GM21423 (cell line): ENCODE data around the gene PCNX2.
"Not testable (repeated sequence)": the region's sequence is repeated elsewhere in the genome, so short reads cannot be mapped to it uniquely, and the experiment has no call there.

Source experiments
- ATAC-seq: cut with Tn5 transposase; IDR thresholded peaks from one replicate; pipeline ENCODE4 v1.9.1; 2021; ENCODE audit warnings: mild to moderate bottlenecking, moderate library complexity; ENCODE audit not compliant: unreplicated experiment

Gene PCNX2

DNA sequence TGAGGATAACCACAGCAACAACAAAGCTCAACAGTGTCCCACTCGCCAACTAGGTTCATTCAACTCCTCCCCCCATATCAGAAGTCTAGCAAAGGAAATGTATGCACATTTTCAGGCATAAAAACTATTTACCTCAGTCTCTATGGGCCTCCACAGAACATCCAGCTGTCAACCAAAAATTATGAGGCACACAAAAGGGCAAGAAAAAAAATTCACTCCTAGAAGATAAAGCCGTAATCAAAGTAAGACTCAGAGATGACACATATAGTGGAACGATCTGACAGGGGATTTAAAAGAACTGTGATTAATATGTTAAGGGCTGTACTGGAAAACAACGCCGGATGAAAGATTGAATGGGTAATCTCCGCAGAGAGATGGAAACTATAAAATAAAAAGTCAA, 186.4 kb downstream of the PCNX2 start:
- no peak for ATAC-seq

DNA sequence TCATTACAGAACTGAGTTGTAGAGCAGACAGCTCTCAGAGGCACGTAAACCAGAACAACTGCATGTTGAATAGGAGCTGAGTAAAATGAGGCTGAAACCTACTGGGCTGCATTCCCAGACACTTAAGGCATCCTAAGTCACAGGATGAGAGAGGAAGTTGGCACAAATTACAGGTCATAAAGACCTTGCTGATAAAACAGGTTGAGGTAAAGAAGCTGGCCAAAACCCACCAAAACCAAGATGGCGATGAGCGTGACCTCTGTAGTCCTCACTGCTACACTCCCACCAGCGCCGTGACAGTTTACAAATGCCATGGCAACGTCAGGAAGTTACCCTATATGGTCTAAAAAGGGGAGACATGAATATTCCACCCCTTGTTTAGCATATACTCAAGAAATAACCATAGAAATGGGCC, 187.8 kb downstream of the PCNX2 start:
- ATAC-seq: not testable (repeated sequence)

DNA sequence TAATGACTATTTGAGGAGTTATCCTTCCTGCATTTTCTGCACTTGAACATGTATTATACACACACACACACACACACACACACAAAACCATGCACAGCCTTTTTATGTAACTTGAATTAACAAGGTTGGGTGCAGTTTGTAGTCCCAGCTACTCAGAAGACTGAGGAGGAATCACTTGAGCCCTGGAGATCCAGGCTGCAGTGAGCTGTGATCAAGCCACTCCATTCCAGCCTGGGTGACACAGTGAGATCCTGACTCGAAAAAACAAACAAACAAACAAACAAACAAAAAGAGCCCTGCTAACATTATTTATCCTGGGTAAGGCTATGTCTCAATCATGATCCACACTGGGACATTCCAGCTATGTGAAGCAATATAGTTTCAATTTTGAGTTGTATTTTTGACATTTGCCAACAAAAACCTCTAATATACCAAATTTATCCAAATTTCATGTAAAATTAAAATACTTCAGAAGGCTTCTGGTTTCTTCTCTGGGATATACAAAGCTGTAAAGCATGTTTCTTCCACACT, 188.3 kb downstream of the PCNX2 start:
- no peak for ATAC-seq

DNA sequence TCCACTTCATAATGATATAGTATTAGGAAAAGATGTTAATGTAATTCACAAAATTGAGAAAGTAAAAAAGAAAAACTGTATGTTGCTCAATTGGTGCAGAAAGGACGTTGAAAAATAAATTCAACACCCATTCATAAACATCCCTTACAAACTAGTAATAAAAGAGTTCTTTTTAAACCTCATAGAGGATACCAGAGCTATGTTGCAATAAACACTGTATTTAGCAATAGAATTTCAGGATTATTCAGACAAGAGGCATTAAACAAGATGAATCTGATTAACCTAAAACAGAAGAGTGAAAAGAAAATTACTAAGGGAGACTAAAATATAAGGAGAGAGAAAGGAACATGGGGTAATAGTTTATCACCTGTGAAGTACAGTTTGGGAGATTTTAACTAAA, 190.3 kb downstream of the PCNX2 start:
- no peak for ATAC-seq

DNA sequence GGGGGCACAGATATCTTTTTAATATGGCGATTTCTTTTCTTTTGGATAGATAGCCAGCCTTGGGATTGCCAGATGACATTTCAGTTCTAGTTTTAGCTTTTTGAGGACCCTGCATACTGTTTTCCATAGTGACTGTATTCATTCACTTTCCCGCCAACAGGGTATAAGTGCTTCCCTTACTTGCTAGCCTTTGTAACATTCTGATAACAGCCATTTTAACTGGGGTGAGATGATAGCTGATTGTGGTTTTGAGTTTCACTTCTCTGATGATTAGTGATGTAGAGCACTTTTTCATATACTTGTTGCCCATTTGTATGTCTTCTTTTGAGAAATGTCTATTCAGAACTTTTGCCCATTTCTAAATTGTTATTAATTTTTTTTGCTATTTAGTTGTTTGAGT, 193.2 kb downstream of the PCNX2 start:
- no peak for ATAC-seq

DNA sequence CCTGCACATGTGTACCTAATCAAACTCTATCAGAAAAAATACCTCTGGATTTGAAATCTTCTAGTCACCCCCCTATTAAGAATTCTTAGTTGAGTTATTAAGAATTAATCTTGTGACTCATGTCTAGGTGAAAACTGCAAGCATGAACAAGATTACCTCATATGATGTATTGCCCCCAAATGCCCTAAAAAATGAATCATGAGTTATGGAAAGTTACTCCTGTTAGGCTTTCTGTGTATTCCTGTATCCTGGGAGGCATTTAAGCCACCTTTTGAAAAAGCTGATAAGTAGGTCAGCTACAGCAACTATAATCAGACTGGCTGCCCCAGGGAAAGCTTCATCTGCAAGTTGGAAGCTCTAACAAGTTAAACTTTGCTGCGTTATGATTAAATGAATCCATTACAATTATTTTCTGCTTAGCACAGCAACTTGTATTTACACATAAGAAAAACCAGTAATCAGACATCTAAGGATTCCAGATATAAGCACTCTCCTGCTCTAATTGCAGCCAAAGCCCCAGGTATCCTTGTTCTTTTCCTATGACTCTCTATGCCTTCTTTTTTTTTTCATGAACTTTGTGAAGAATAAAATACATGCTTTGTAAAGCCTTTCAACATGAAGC, 197.5 kb downstream of the PCNX2 start:
- no peak for ATAC-seq

DNA sequence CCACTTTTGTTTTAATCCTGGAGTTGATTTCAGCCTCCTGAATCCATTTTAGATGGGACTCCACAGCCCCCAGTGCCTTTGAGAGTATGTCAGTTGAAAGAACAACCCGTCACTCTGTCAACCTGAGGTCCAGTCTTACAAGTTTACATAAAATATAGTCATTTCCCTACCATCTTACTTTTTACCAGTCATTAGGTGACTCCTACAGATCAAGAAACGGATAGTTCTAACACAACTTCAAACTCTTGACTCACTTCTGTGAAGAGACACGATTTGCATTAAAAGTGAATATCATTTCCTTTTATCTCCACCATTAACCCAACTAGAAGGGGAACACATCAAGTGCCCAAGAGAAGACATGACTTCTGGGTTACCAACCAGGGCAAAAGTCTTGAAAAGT, 198.0 kb downstream of the PCNX2 start:
- ATAC-seq: no peak

DNA sequence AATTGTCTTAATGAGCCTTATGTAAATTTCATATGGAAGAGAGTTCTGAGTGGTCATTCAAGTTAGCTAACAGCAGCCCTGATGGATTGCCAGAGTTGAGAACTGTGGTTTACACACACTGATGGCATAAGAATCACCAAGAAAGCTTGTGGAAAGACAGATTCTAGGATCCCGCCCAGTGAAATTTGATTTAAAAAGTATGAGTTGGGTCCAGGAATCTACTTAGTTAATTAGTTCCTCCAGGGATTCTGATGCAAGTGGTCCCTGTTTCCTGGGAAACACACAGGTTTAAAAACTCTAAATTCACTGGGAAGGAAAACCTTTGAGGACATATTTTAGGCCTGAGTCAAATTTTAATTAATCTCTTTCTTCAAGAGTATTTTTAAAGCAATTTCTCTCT, 200.8 kb downstream of the PCNX2 start:
- no peak for ATAC-seq

DNA sequence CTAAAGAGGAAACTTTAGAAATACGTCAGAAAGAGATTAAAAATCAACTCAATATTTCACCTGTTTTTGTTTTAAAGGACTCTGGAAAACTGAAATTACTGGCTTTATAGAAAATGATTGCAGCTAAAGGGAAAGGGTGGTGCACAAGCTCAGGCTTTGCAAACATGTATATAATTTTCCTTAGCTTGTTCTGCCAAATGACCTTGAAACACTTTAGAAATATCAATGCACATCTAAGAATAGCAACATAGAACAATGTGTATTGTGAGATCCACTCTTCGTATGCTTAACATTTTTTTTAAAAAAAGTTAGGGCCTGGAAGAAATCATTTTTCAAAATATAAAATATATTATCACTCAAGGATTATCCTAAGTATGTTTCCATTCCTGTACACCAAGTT, 201.3 kb downstream of the PCNX2 start:
- ATAC-seq: no peak

DNA sequence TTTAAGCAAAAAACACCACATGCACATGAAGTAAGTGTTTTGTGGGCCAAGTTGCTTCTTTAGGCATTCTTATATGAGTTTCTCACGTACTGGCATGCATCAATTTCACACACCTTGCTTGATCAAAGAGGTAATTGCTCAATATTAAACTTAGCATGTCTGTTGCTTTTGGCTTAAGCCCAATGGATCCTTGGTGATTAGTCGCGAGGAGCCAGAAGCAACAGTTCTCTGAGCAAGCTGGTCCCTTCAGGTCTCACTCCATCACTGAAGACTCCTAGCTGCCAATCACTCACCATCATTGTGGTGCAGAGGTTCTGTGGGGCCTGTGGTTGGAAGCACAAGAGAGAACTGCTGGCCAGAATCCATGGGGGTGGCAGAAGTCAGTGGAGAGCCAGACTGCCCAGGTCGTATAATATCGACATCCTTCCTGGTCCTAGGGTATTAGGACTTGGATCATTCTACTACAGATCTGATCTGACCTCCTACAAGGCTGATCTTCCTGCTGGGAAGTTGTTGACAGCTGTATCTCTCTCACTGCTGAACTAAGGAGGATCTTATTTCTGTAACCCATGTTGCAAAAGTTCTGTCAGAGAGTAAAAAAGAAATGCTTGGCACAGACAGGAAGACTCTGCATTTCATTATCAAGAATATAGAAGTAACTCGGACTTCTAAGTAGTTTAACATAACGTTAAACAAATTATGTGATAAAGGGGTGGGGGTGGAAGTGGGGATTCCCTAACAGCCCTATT, 204.6 kb downstream of the PCNX2 start:
- ATAC-seq: no peak

DNA sequence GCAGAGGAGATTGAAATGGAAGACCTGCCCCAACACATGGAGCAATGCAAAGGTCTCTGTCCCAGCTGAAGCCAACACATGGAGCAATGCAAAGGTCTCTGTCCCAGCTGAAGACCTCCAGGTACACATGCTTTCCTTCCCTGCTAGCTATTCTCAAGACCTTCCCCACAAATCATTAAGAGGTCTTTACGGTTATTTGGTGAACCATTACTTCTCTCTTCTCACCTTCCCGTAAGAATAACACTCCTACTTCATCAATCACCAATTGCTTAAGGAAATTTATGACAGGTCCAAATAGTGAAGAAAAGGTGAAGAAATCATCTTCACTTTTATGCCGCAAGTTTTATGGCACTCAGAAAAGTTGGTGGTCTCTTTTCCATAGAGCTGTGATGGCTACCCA, 206.3 kb downstream of the PCNX2 start:
- no peak for ATAC-seq

DNA sequence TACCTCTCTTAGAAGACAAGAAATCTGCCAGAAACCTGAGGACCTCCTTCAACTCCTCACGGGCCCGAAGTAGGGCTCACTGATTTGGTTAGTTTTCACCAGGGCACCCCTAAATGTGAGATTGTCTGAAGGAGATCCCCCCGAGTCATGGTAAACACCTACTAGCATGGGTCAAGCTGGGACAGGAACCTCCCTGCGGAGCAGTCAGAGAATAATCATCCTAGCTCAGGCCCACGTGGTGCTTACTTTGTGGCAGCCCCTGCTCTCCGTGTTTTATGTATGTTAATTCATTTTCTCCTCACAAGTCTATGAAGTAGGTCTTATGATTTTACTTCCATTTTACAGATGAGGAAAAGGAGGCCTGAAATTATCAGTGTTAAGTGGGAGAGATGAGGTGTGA, 206.9 kb downstream of the PCNX2 start:
- ATAC-seq: no peak

DNA sequence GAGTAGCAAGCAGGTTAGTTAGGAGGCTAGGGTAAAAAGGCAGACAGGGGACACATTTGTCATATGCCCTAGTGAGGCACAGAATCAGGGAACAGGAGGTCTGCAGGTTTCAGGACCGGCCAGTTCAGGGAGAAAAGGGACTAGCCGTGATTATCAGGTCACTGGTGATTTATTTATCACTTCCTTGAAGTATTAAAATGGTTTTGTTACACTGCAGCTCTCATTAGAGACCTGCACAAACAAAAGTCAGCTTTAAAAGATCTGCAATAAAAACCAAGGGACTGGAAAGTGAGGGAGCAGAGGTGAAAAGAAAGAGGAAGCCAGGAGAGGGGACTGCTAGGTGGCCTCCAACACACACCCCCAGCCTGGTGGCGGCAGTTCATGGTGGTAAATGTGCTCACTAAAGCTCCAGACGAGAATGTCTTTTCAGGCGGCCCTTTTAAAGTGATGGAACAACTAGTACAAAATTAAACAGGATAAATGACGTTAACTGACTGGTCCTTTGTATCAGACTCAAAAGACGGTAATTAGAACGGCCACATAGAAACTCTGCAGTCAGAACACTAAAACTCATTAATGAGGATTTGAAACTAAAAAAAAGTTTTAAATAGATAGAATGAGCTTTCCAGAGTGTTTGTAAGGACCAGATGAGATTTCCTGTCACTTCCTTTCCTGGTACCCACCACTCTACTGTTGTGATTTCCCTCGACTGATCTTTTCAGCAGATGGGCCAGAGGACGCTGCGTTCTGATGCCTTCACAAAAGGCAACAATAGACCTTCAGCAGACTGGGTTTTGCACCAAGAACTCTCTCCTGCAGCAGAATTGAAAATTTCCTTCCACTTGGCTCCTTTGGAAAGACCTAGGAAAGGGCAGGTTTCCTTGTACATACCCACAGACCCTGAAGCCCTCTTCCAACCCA, 208.3 kb downstream of the PCNX2 start:
- no peak for ATAC-seq

DNA sequence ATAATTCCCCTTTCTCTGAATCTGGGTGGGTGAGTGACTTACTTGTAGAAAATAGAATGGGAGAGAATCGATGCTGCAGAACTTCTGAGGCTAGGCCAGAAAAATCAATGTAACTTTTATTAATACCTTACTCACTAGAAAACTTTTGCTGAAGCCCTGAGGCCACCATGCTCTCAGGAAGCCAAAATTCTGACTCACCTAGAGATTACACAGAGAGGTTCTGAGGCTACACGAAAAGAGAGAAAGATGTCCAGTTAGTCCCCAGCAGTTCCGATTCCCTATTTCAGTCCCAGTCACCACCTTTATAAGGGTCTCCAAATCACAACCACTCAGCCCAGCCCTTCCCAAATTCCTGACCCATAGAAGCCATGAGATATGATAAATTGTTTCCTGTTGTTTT, 210.0 kb downstream of the PCNX2 start:
- no peak for ATAC-seq

DNA sequence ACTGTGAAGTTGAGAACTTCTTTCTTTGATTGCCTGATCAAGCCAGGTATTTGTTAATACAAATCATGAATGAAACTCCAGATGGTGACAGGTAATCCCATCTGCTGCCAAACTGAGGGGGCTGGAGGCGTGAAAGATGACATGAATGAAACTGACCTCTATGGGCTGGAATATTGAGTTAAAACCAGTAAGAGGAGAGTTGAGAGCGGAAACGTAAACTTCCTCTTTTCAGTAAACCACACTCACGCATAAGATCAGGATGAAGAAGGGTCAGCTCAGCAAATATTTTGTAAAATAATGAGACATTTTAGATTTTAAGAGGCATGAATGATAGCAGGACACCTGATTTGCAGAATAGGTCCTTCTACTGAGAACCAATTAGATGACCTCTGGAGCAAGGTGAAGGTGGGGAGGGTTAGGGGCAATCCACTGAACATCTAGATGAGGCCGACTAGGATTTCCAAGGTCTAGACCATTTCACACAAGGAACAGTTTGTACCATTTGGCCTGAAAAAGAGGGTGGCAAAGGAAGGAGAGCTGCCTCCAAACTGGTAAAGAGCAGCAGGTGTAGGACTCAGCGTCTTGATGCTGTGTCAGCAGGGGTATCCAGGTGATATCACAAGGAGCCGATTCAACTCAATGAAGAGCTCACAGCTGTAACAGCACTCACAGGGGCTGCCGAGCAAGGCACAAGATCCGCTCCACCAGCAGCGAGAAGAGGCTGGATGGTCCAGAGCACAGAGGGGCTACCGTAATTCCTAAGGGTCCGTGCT, 212.6 kb downstream of the PCNX2 start:
- ATAC-seq: peak; percentile 79

DNA sequence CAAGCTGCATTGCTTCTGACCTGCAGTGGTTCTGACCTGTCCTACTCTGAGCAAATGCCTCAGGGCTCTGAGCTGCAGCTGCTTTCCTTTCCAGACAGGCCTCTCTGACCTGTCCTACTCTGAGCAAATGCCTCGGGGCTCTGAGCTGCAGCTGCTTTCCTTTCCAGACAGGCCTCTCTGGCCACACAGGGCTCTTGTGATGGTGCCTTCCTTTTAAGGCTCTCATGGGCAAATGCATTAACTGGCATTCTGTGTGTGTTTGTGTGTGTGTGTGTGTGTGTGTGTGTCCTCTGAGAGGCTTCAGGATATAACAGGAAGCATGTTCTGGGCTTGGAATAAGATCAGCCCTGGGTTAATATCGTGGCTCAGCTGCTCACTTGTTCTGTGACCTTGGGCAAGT, 213.8 kb downstream of the PCNX2 start:
- no peak for ATAC-seq

DNA sequence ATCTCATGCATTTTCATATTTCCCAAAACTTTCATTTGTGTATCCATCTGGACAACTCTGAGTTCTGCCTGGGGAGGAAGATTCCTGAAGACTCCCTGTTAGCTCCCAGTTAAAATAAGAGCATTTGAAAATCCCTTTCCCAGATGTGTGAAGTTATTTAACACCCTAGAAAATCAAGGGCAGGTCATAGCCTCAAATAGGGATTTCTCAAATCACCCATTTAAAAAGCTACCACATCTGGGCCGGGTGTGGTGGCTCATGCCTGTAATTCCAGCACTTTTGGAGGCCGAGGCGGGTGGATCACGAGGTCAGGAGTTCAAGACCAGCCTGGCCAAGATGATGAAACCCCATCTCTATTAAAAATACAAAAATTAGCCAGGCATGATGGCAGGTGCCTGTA, 214.7 kb downstream of the PCNX2 start:
- not testable (repeated sequence) for ATAC-seq

DNA sequence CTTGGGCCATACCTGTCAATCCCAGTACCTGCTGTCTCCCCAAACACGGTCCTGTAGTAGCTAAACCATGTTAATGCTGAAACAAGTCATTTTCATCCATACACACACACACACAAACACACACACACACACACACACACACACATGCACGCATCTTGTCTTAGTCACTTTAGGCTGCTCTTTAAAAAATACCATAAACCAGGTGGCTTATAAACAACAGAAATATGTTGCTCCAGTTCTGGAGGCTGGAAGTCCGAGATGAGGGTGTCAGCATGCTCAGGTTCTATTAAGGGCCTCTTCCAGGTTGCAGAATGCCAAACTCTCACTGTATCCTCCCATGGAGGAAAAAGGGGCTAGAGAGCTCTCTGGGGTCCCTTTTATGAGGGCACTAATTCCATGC, 215.2 kb downstream of the PCNX2 start:
- no peak for ATAC-seq

DNA sequence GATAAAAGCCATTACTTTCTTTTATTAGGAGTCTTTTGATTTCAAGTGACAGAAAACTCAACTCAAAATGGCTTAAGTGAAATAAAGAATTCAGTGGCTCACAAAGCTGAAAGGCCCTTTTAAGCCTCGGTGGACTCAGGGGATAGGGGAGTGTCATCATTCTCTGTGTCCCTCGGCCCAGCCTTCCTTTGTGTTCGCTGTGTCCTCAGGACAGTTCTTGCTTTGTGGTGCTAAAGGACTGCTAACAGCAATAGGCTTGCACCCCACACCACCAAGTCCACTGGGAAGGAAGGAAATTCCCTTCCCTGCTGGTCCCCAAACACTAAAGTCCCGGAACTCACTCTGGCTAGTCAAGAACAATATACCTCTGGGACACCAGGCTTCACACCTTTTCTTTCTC, 216.0 kb downstream of the PCNX2 start:
- no peak for ATAC-seq

DNA sequence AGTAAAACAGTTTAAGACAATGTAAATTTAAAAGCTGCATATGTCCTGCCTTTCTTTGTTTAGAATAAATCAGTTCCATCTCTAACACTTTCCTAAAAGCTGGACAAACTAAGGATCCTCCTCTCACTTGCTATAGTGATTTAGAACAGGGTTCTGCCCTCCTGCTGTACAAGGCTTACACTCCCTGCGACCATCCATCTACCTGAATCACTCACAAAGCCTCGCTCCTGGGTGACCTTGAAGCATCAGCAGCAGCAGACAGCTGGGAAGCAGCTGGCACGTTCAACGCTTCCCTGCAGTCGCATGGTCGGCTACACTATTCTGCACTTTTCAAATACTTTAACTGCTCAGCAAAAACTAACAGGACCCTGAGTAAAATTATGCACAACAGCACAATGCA, 217.1 kb downstream of the PCNX2 start:
- no peak for ATAC-seq

DNA sequence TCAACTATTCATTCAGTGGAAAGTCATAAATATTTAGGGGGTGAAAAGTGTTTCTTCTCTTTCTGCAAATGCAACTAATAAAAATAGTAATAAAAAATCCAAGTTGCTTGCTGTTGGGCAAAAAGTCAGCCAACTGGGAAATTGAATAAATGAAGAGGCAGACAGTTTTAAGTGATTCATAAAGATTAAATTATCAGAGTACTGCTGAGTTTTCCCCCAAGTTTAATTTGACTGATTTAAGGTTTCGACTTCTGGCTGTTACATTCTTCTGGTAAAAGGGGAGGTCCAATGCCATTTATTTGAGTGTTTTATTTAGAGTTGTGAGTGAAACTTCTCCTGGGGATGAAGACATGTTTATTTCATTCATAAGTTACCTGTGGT, 219.6 kb downstream of the PCNX2 start:
- ATAC-seq: no peak
